GM18498 (cell line): Measurements from ENCODE around the gene ADRM1.

Source experiments
- ATAC-seq: cut with Tn5 transposase; IDR thresholded peaks from one replicate; pipeline ENCODE4 v1.9.1; 2021; ENCODE audit warnings: mild to moderate bottlenecking, moderate library complexity; ENCODE audit not compliant: unreplicated experiment

The ADRM1 gene

GRCh38 chr20:62353289-62354030, 50.7 kb downstream of the ADRM1 start:
- ATAC-seq: no peak

- no peak for ATAC-seq
Measured at GRCh38 chr20:62354031-62354808, 51.4 kb downstream of the ADRM1 start.

GRCh38 chr20:62354811-62355341, 52.1 kb downstream of the ADRM1 start:
- ATAC-seq: no peak

GRCh38 chr20:62355516-62355877, 52.7 kb downstream of the ADRM1 start:
- no peak for ATAC-seq

GRCh38 chr20:62355878-62356588, 53.2 kb downstream of the ADRM1 start:
- no peak for ATAC-seq

- ATAC-seq: no peak
Measured at GRCh38 chr20:62356589-62357186, 53.9 kb downstream of the ADRM1 start.

- no peak for ATAC-seq
Measured at GRCh38 chr20:62357187-62357667, 54.4 kb downstream of the ADRM1 start.

GRCh38 chr20:62357681-62358080, 54.9 kb downstream of the ADRM1 start:
- ATAC-seq: no peak
